Naive B cell (primary cell): ENCODE results near the gene SAMD9L. TPM values are rescaled to one million over a fixed set of nuclear protein-coding genes. Genes with fewer than 3 reads are reported as not detected.

Experiments
- ATAC-seq, 2 donors: fragments of 150-1000 bp; cut with Tn5 transposase; 2 replicates each; pipeline ENCODE4 v1.10.0; 2021; ENCODE audit warnings: low read depth in 2 of 2, mild to moderate bottlenecking in 2 of 2, moderate library complexity in 2 of 2
- DNase-seq: peaks from one replicate; pipeline ENCODE4 v3.0.0; 2022
- H3K27ac Mint-ChIP-seq, 6 donors: one replicate each; pipeline ENCODE4 v1.8.0; 2020 to 2022; ENCODE audit warnings: mild to moderate bottlenecking in 6 of 6, mixed read lengths in 6 of 6, moderate library complexity in 5 of 6, inconsistent platforms in 2 of 6
- H3K27me3 Mint-ChIP-seq, 3 donors: one replicate each; pipeline ENCODE4 v1.8.0; 2021 to 2022; ENCODE audit warnings: mixed read lengths in 3 of 3, mild to moderate bottlenecking in 1 of 3
- H3K36me3 Mint-ChIP-seq, 2 donors: one replicate each; pipeline ENCODE4 v1.8.0; 2020 to 2022; ENCODE audit warnings: mixed read lengths in 2 of 2, inconsistent platforms in 1 of 2, mild to moderate bottlenecking in 1 of 2
- H3K4me1 Mint-ChIP-seq, 3 donors: one replicate each; pipeline ENCODE4 v1.8.0; 2020 to 2022; ENCODE audit warnings: mixed read lengths in 3 of 3, inconsistent platforms in 1 of 3, mild to moderate bottlenecking in 1 of 3, moderate library complexity in 1 of 3
- H3K4me3 Mint-ChIP-seq, 8 donors: one replicate each; pipeline ENCODE4 v1.8.0; 2020 to 2022; ENCODE audit warnings: mild to moderate bottlenecking in 8 of 8, mixed read lengths in 8 of 8, moderate library complexity in 8 of 8, inconsistent platforms in 2 of 8
- H3K9me3 Mint-ChIP-seq, 7 donors: one replicate each; pipeline ENCODE4 v1.8.0; 2020 to 2022; ENCODE audit warnings: mixed read lengths in 7 of 7, mild to moderate bottlenecking in 5 of 7, inconsistent platforms in 2 of 7, moderate library complexity in 1 of 7
- polyA plus RNA-seq, 6 donors: library from polyadenylated mRNA; unstranded; fragments of 300-500 nt; fragmentation: Illumina TruSeq; gene quantifications; one replicate each; pipeline ENCODE4 v1.2.3, GENCODE V29; 2021; ENCODE audit warnings: low read depth in 6 of 6

Gene SAMD9L
- polyA plus RNA-seq, result 10 to 100 TPM; 19.9 to 66.7 (median 53.0) TPM

DNA sequence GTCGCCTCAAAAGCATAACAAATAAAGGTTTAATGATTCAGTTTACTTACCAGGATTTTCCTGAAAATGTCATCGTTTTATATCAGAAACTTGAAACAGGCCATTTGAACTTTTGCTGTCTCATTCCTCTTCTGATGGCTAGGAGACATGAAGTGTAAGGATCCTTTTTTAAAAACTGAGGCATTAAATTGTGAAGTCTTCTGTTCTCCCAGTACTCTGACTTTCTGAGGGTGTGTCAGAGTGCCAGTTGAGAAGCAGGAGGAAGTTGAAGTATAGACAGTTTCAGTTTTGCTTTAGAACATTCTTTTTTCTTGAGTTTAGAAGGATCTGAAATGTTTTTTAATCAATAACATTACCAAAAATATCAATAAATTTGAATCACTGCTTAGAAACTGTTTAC lies at the start of gene SAMD9L:
Gene SAMD9L, minus strand, starts transcription at position 242 of the 400 bp plus-strand sequence. CDS start 12,414 bp downstream, outside the sequence.
- DNase-seq (peak; percentile 32), ATAC-seq (peak; percentile 62 to 73)
- Mint-ChIP-seq H3K27me3 (no peaks in the 10 kb centered on the region), H3K27ac (peak within 1 kb of the TSS; percentile 93 to 98 (median 96)), H3K4me1 (peaks cover 43 to 62% (median 47%) of the 10 kb centered on the region in 3 donors), H3K4me3 (peak within 1 kb of the TSS; percentile 85 to 97 (median 94)), H3K9me3 (peaks cover 0 to 6% (median 0%) of the 10 kb centered on the region in 7 donors), H3K36me3 (peaks cover 5 to 6% of the 10 kb centered on the region in 2 donors)

DNA sequence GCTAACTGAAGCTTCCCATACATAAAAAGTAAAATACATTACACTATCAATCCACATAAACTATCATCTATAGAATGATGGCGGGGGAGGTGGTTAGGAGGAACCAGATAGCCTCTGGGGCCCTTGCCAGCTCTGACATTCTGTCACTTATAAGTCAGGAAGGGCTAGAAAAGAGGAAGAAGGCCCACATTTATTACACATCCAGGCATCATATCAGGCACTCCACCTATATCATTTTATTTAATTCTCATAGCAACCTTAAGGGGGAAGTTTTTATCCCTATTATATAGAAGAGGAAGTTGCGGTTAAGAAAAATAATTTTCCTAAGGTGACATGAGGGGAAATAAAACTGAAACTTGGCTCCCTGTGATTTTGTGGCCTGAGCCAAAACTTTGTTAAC lies 48.2 kb upstream of the SAMD9L start:
- ATAC-seq, result peak; percentile 63 to 73
- H3K4me1 Mint-ChIP-seq, result peaks cover 8 to 10% (median 8%) of the 10 kb centered on the region in 3 donors
- DNase-seq, result no peak
- H3K4me3 Mint-ChIP-seq, result no peak overlapping the region
- H3K27me3 Mint-ChIP-seq, result peaks cover 10 to 22% (median 20%) of the 10 kb centered on the region in 3 donors
- peaks cover 0 to 2% (median 0%) of the 10 kb centered on the region in 7 donors for H3K9me3 Mint-ChIP-seq
- no peaks in the 10 kb centered on the region for H3K36me3 Mint-ChIP-seq
- H3K27ac Mint-ChIP-seq, result peak overlapping the region in 3 of 6 donors; percentile 7 to 18 (median 16)

- H3K4me3 Mint-ChIP-seq, result no peak overlapping the region
- DNase-seq (no peak), ATAC-seq (no peak)
- peaks cover 19 to 37% (median 21%) of the 10 kb centered on the region in 3 donors for H3K27me3 Mint-ChIP-seq
- H3K9me3 Mint-ChIP-seq, result peaks cover 0 to 2% (median 0%) of the 10 kb centered on the region in 7 donors
- H3K4me1 Mint-ChIP-seq, result peaks cover 8 to 10% (median 8%) of the 10 kb centered on the region in 3 donors
- H3K36me3 Mint-ChIP-seq, result no peaks in the 10 kb centered on the region
- no peak overlapping the region for H3K27ac Mint-ChIP-seq
These were observed 46.2 kb upstream of the SAMD9L start for GRCh38 chr7:93194386-93194785.

- Mint-ChIP-seq H3K27ac (no peak overlapping the region), H3K4me1 (no peaks in the 10 kb centered on the region), H3K36me3 (no peaks in the 10 kb centered on the region), H3K9me3 (no peaks in the 10 kb centered on the region), H3K27me3 (peaks cover 25 to 49% (median 49%) of the 10 kb centered on the region in 3 donors), H3K4me3 (no peak overlapping the region)
- ATAC-seq (no peak), DNase-seq (no peak)
These were observed 40.9 kb upstream of the SAMD9L start for GRCh38 chr7:93188870-93189634.

DNA sequence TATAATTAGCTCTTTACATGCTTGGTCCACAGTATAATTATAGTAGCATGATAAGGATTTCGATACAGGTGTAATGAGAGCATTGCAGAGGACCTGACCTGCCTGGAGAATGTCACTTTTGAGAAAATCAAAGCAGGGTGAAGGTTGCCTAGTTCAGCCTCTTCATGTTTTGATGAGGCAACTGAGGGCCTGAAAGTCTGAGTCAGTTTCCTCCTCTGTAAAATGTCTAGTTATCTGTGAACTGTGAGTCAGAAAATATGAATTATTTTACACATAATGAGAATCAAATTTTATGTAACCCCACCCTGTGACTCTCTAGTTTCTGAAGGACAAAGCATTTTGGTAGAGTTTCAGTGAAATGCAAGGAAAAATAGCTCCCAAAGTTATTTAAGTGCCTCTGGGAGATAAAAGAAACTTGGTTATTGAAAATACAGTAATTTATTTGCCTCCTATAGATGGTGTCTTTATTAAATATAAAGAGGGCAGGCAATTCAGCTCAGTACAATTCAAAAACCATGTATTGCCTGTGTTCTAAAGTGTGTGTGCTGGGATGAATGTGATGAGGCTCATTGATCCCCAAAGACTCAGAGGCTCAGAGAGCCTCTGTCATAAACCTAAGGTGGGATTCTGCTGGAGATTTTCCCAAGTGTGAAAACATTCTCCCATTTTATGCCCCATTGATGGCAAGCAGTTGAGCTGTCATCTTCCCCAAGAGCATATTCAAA lies 37.3 kb upstream of the SAMD9L start:
- Mint-ChIP-seq H3K27me3 (peaks cover 19 to 54% (median 40%) of the 10 kb centered on the region in 3 donors), H3K4me1 (no peaks in the 10 kb centered on the region), H3K36me3 (no peaks in the 10 kb centered on the region), H3K27ac (no peak overlapping the region), H3K9me3 (no peaks in the 10 kb centered on the region), H3K4me3 (no peak overlapping the region)
- DNase-seq (no peak), ATAC-seq (no peak)

DNA sequence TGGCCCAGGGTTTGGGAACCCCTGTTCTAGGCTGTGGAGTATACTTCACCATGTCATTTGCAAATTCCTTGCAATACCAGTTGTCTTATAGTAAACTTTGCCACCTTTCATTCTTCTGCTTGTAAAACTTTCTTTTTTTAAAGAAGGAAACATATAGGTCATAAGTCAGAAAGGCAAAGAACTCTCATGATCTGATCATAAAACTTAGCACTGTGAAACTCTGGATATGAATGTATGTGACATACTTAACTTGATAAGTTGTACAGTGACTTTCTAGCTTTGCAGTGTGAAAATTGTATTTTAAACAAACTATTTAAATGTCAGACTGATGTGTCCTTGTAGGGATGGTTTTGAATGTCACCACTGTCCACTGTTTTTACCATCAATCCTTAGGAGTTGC lies 31.0 kb upstream of the SAMD9L start:
- Mint-ChIP-seq H3K27ac (no peak overlapping the region), H3K9me3 (no peaks in the 10 kb centered on the region), H3K36me3 (no peaks in the 10 kb centered on the region), H3K4me3 (no peak overlapping the region), H3K27me3 (peaks cover 13 to 36% (median 28%) of the 10 kb centered on the region in 3 donors), H3K4me1 (no peaks in the 10 kb centered on the region)
- DNase-seq (no peak), ATAC-seq (no peak)

DNA sequence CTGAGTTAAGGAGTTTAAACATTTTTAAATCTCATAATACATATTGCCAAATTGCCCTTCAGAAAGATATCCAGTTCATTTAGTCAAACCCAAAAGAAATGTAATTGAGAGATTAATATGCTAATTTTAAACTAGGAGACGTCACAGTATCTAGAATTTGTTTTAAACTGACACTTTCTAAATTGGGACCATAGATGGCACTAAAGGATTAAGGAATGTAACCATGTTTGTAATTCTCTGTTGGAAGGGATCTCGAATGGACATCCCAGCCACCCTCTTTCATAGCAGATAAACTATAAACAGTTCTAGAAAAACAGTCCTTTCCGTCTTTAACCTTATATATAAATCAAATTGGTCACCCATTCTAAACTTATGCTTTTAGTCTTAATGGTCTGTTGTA lies 30.0 kb upstream of the SAMD9L start:
- H3K36me3 Mint-ChIP-seq, result peaks cover 0 to 2% of the 10 kb centered on the region in 2 donors
- ATAC-seq (no peak), DNase-seq (no peak)
- H3K27me3 Mint-ChIP-seq, result peaks cover 8 to 33% (median 19%) of the 10 kb centered on the region in 3 donors
- no peak overlapping the region for H3K4me3 Mint-ChIP-seq
- H3K9me3 Mint-ChIP-seq, result peaks cover 0 to 3% (median 0%) of the 10 kb centered on the region in 7 donors
- no peaks in the 10 kb centered on the region for H3K4me1 Mint-ChIP-seq
- no peak overlapping the region for H3K27ac Mint-ChIP-seq

DNA sequence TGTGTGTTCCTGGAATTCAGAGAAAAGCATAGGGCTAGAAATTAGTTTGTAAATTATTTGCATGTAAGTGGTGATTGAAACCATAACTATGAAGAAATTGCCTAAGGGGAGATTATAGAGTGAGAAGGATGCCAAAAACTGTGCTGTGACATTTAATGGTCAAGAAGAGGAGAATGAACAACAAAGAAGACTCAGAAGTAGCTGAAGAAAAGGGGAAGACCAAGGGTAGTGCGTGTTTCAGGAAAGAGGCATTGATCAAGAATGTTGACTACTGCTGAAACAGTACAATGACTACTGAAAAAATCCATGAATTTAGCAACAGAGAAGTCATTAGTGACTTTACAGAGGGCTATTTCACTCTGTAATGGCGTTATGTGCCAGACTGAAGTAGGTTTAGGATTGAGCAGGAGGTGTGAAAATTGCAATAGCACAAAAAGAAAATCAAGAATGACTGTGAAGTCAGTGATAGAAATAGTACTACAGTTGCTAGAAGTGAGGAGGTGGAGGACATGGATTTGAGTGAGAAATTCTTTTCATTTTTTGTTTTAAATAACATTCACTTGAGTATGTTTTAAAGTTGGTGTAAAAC lies 28.9 kb upstream of the SAMD9L start:
- Mint-ChIP-seq H3K9me3 (peaks cover 0 to 10% (median 3%) of the 10 kb centered on the region in 7 donors), H3K27ac (no peak overlapping the region), H3K4me1 (no peaks in the 10 kb centered on the region), H3K27me3 (peaks cover 3 to 33% (median 14%) of the 10 kb centered on the region in 3 donors), H3K4me3 (no peak overlapping the region), H3K36me3 (peaks cover 0 to 5% of the 10 kb centered on the region in 2 donors)
- no peak for ATAC-seq
- DNase-seq, result no peak

GRCh38 chr7:93175219-93175618 lies 27.0 kb upstream of the SAMD9L start:
- peaks cover 9 to 41% (median 21%) of the 10 kb centered on the region in 3 donors for H3K27me3 Mint-ChIP-seq
- peaks cover 0 to 21% (median 11%) of the 10 kb centered on the region in 7 donors for H3K9me3 Mint-ChIP-seq
- no peak for DNase-seq
- no peak overlapping the region for H3K4me3 Mint-ChIP-seq
- no peak overlapping the region for H3K27ac Mint-ChIP-seq
- H3K4me1 Mint-ChIP-seq, result no peaks in the 10 kb centered on the region
- H3K36me3 Mint-ChIP-seq, result peaks cover 0 to 5% of the 10 kb centered on the region in 2 donors
- no peak for ATAC-seq

- no peak for DNase-seq
- Mint-ChIP-seq H3K27ac (no peak overlapping the region), H3K4me3 (no peak overlapping the region), H3K36me3 (peaks cover 1 to 5% of the 10 kb centered on the region in 2 donors), H3K4me1 (no peaks in the 10 kb centered on the region), H3K9me3 (peaks cover 6 to 34% (median 15%) of the 10 kb centered on the region in 7 donors), H3K27me3 (peaks cover 9 to 41% (median 21%) of the 10 kb centered on the region in 3 donors)
- no peak for ATAC-seq
These were observed 24.5 kb upstream of the SAMD9L start for GRCh38 chr7:93172683-93173082.

GRCh38 chr7:93171606-93172226 lies 23.5 kb upstream of the SAMD9L start:
- Mint-ChIP-seq H3K36me3 (peaks cover 5 to 11% of the 10 kb centered on the region in 2 donors), H3K27ac (no peak overlapping the region), H3K9me3 (peaks cover 6 to 37% (median 20%) of the 10 kb centered on the region in 7 donors), H3K4me3 (no peak overlapping the region), H3K4me1 (no peaks in the 10 kb centered on the region), H3K27me3 (peaks cover 6 to 33% (median 14%) of the 10 kb centered on the region in 3 donors)
- no peak for DNase-seq
- ATAC-seq, result no peak

- Mint-ChIP-seq H3K27ac (peak overlapping the region; percentile 48 to 92 (median 76)), H3K27me3 (peaks cover 0 to 4% (median 0%) of the 10 kb centered on the region in 3 donors), H3K9me3 (peaks cover 14 to 38% (median 22%) of the 10 kb centered on the region in 7 donors), H3K4me3 (peak overlapping the region in 5 of 8 donors; percentile 3 to 69 (median 47)), H3K4me1 (peaks cover 0 to 12% (median 0%) of the 10 kb centered on the region in 3 donors), H3K36me3 (peaks cover 14 to 40% of the 10 kb centered on the region in 2 donors)
- ATAC-seq (peak; percentile 98), DNase-seq (peak; percentile 59)
These were observed 17.3 kb upstream of the SAMD9L start for GRCh38 chr7:93165447-93165846.

DNA sequence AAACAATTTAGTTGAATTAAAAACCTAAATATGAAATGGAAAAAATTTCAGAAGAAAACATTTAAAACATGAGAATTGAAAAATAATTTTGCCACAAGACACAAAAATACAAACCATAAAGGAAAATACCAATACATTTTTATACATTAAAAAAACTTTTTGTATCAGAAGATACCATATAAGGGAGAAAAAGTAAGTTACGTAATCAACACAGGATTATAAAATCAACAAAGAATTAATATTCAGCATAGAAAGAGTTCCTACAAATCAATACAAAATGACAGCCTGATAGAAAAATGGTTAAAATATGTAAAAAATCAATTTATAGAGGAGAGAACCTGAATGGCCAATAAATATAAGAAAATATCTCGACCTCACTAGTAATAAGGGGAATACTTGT lies 16.6 kb upstream of the SAMD9L start:
- Mint-ChIP-seq H3K27me3 (peaks cover 0 to 5% (median 0%) of the 10 kb centered on the region in 3 donors), H3K36me3 (peaks cover 14 to 40% of the 10 kb centered on the region in 2 donors), H3K9me3 (peaks cover 14 to 42% (median 22%) of the 10 kb centered on the region in 7 donors), H3K4me1 (peaks cover 0 to 12% (median 0%) of the 10 kb centered on the region in 3 donors), H3K4me3 (peak overlapping the region in 1 of 8 donors; percentile 9), H3K27ac (peak overlapping the region; percentile 33 to 77 (median 66))
- ATAC-seq (no peak), DNase-seq (no peak)
